H9 (cell line): ENCODE results near the gene IL36B. TPM values are rescaled to one million over a fixed set of nuclear protein-coding genes. Genes with fewer than 3 reads are reported as not detected.

Source experiments
- DNase-seq: peaks from one replicate; pipeline ENCODE4 v3.0.0-alpha.2; 2017
- H2AFZ ChIP-seq: one replicate; pipeline ENCODE4 v1.6.1; 2013; ENCODE audit warnings: mild to moderate bottlenecking, low read length, control low read depth, moderate library complexity
- H2AK5ac ChIP-seq: 2 replicates; pipeline ENCODE4 v1.6.1; 2013; ENCODE audit warnings: low read length, control low read depth, mixed read lengths; ENCODE audit not compliant: insufficient read length
- H2BK120ac ChIP-seq: one replicate; pipeline ENCODE4 v1.6.1; 2013; ENCODE audit warnings: low read depth, mild to moderate bottlenecking, low read length, control low read depth, inconsistent platforms; ENCODE audit not compliant: poor library complexity, severe bottlenecking
- H2BK12ac ChIP-seq: 2 replicates; pipeline ENCODE4 v1.6.1; 2013; ENCODE audit warnings: low read length, control low read depth, mixed read lengths, low read depth; ENCODE audit not compliant: insufficient read length
- H2BK15ac ChIP-seq: 2 replicates; pipeline ENCODE4 v1.6.1; 2013; ENCODE audit warnings: low read depth, low read length, control low read depth
- H2BK20ac ChIP-seq: one replicate; pipeline ENCODE4 v1.6.1; 2013; ENCODE audit warnings: low read depth, mild to moderate bottlenecking, low read length, control low read depth, inconsistent platforms; ENCODE audit not compliant: poor library complexity, severe bottlenecking
- H2BK5ac ChIP-seq: 2 replicates; pipeline ENCODE4 v1.6.1; 2013; ENCODE audit warnings: low read length, control low read depth, mixed read lengths; ENCODE audit not compliant: insufficient read length
- H3K14ac ChIP-seq: 2 replicates; pipeline ENCODE4 v1.6.1; 2013; ENCODE audit warnings: low read length, control low read depth; ENCODE audit not compliant: insufficient read depth
- H3K18ac ChIP-seq: 2 replicates; pipeline ENCODE4 v1.6.1; 2013; ENCODE audit warnings: low read depth, mild to moderate bottlenecking, mixed read lengths, low read length, control low read depth; ENCODE audit not compliant: insufficient read length
- H3K23ac ChIP-seq: 2 replicates; pipeline ENCODE4 v1.6.1; 2013; ENCODE audit warnings: low read length, control low read depth, mixed read lengths, low read depth; ENCODE audit not compliant: insufficient read length
- H3K23me2 ChIP-seq: 2 replicates; pipeline ENCODE4 v1.6.1; 2013; ENCODE audit warnings: low read depth, mild to moderate bottlenecking, mixed read lengths, low read length, control low read depth; ENCODE audit not compliant: insufficient read length, poor library complexity, severe bottlenecking
- H3K27ac ChIP-seq: 2 replicates; pipeline ENCODE4 v1.5.1; 2013; ENCODE audit warnings: low read length, control low read depth, mixed read lengths, low read depth; ENCODE audit not compliant: insufficient read length
- H3K27me3 ChIP-seq: 2 replicates; pipeline ENCODE4 v1.6.1; 2013; ENCODE audit warnings: low read length, control low read depth, inconsistent platforms; ENCODE audit not compliant: insufficient read depth
- H3K4ac ChIP-seq: 2 replicates; pipeline ENCODE4 v1.6.1; 2013; ENCODE audit warnings: low read depth, mild to moderate bottlenecking, control low read depth, inconsistent platforms, low read length, moderate library complexity
- H3K4me1 ChIP-seq: 2 replicates; pipeline ENCODE4 v1.6.1; 2013; ENCODE audit warnings: low read length, control low read depth, inconsistent platforms; ENCODE audit not compliant: insufficient read depth
- H3K4me2 ChIP-seq: 2 replicates; pipeline ENCODE4 v1.6.1; 2013; ENCODE audit warnings: low read length, control low read depth, mixed read lengths; ENCODE audit not compliant: insufficient read length, insufficient read depth
- H3K56ac ChIP-seq: 2 replicates; pipeline ENCODE4 v1.6.1; 2013; ENCODE audit warnings: low read depth, mild to moderate bottlenecking, mixed read lengths, low read length, control low read depth; ENCODE audit not compliant: insufficient read length
- H3K79me1 ChIP-seq: 2 replicates; pipeline ENCODE4 v1.6.1; 2013; ENCODE audit warnings: low read depth, mild to moderate bottlenecking, moderate library complexity, low read length, control low read depth, inconsistent platforms; ENCODE audit not compliant: insufficient read depth, poor library complexity, severe bottlenecking
- H3K79me2 ChIP-seq: 2 replicates; pipeline ENCODE4 v1.6.1; 2013; ENCODE audit warnings: low read length, control low read depth, inconsistent platforms; ENCODE audit not compliant: insufficient read depth
- H3K9ac ChIP-seq: 2 replicates; pipeline ENCODE4 v1.6.1; 2013; ENCODE audit warnings: low read length, control low read depth, mixed read lengths; ENCODE audit not compliant: insufficient read length; ENCODE audit errors: extremely low read depth
- H3K9me3 ChIP-seq: one replicate; pipeline ENCODE4 v1.6.1; 2013; ENCODE audit warnings: low read depth, low read length, inconsistent platforms; ENCODE audit not compliant: control insufficient read depth
- H3T11ph ChIP-seq: one replicate; pipeline ENCODE4 v1.6.1; 2013; ENCODE audit warnings: mild to moderate bottlenecking, low read length, control low read depth, inconsistent platforms
- H4K20me1 ChIP-seq: one replicate; pipeline ENCODE4 v1.6.1; 2013; ENCODE audit not compliant: control insufficient read depth, insufficient read length, insufficient read depth
- H4K5ac ChIP-seq: 2 replicates; pipeline ENCODE4 v1.6.1; 2013; ENCODE audit warnings: low read depth, mild to moderate bottlenecking, mixed read lengths, low read length, control low read depth; ENCODE audit not compliant: insufficient read length
- H4K8ac ChIP-seq: replicated peaks from 2 replicates; pipeline ENCODE4 v1.6.1; 2013; ENCODE audit warnings: low read length, control low read depth, mixed read lengths, low read depth; ENCODE audit not compliant: insufficient read length
- H4K91ac ChIP-seq: 2 replicates; pipeline ENCODE4 v1.6.1; 2013; ENCODE audit warnings: low read depth, mild to moderate bottlenecking, moderate library complexity, mixed read lengths, low read length, control low read depth; ENCODE audit not compliant: insufficient read length
- H3K27ac Mint-ChIP-seq, 3 experiments: 2 replicates in 2 of 3; 3 replicates in 1 of 3; pipeline ENCODE4 v1.8.0; 2020 to 2021; ENCODE audit warnings: mixed read lengths in 3 of 3, mild to moderate bottlenecking in 1 of 3, moderate library complexity in 1 of 3
- H3K27me3 Mint-ChIP-seq: 2 replicates; pipeline ENCODE4 v1.8.0; 2021; ENCODE audit warnings: low read depth, mild to moderate bottlenecking, moderate library complexity, mixed read lengths
- H3K36me3 Mint-ChIP-seq, 3 experiments: 2 replicates in 2 of 3; 3 replicates in 1 of 3; pipeline ENCODE4 v1.8.0; 2020 to 2021; ENCODE audit warnings: low read depth in 3 of 3, mixed read lengths in 3 of 3; ENCODE audit not compliant: insufficient read depth in 1 of 3
- H3K4me1 Mint-ChIP-seq, 2 experiments: 2 replicates each; pipeline ENCODE4 v1.8.0; 2020; ENCODE audit warnings: mixed read lengths in 2 of 2
- H3K4me3 Mint-ChIP-seq, 2 experiments: 2 replicates in 1 of 2; 3 replicates in 1 of 2; pipeline ENCODE4 v1.8.0; 2020 to 2021; ENCODE audit warnings: mild to moderate bottlenecking in 2 of 2, mixed read lengths in 2 of 2, moderate library complexity in 1 of 2
- H3K9me3 Mint-ChIP-seq, 2 experiments: 2 replicates in 1 of 2; 3 replicates in 1 of 2; pipeline ENCODE4 v1.8.0; 2020; ENCODE audit warnings: mild to moderate bottlenecking in 2 of 2, mixed read lengths in 2 of 2, moderate library complexity in 1 of 2
- CTCF ChIP-seq: fragments of 200-600 bp; sonication (generic); conservative IDR thresholded peaks from 3 replicates; pipeline ENCODE4 v1.8.0; 2021; ENCODE audit warnings: antibody characterized with exemption, mild to moderate bottlenecking
- WGBS: extraction: QIAGEN DNeasy Blood & Tissue Kit; methylation state at CpG from one replicate; pipeline ENCODE4 v1.1.7; 2013; ENCODE audit warnings: missing lambda C conversion rate, low lambda C conversion rate, mixed read lengths; ENCODE audit not compliant: insufficient read length; ENCODE audit errors: extremely low coverage; 5-methylcytosine and 5-hydroxymethylcytosine counted together
- total RNA-seq: library from RNA; stranded (reverse); gene quantifications from 2 replicates; pipeline ENCODE4 v1.2.1, GENCODE V29; 2021

Gene IL36B
- total RNA-seq, 1 experiment from 2014 or later, result not detected

- Mint-ChIP-seq H3K36me3 (peaks cover 0 to 9% (median 7%) of the 10 kb centered on the region in 3 experiments; a peak in 4 of 7 replicates), H3K9me3 (peaks cover 59 to 82% of the 10 kb centered on the region in 2 experiments)
- no peak overlapping the region for H4K5ac ChIP-seq
Observed at GRCh38 chr2:113053666-113054065, 999 bp upstream of the IL36B start.

More at GRCh38 chr2:113053666-113054065, 999 bp upstream of the IL36B start:
- no CpG with 5 or more reads among the region's 3 CpGs for WGBS
- Mint-ChIP-seq H3K4me3 (no peak overlapping the region), H3K27ac (no peak overlapping the region), H3K27me3 (peaks cover 30% of the 10 kb centered on the region), H3K4me1 (no peaks in the 10 kb centered on the region)
- no peaks in the 10 kb centered on the region for H4K20me1 ChIP-seq
- no peak overlapping the region for H2BK5ac ChIP-seq
- H3K23me2 ChIP-seq, result no peaks in the 10 kb centered on the region
- H3K18ac ChIP-seq, result no peak overlapping the region
- TF ChIP-seq CTCF, result no peak
- no peak overlapping the region for H3K4me2 ChIP-seq
- no peak overlapping the region for H2BK120ac ChIP-seq
- H3K27me3 ChIP-seq, result no peaks in the 10 kb centered on the region
- H2BK15ac ChIP-seq, result no peak overlapping the region
- H3K4ac ChIP-seq, result no peak overlapping the region
- H3T11ph ChIP-seq, result no peak overlapping the region
- no peak overlapping the region for H2BK12ac ChIP-seq
- H4K91ac ChIP-seq, result no peak overlapping the region
- H3K9ac ChIP-seq, result no peak overlapping the region
- H3K14ac ChIP-seq, result no peak overlapping the region
- no peak overlapping the region for H3K56ac ChIP-seq
- no peaks in the 10 kb centered on the region for H3K79me2 ChIP-seq
- H2AK5ac ChIP-seq, result no peak overlapping the region
- H4K8ac ChIP-seq, result no peak overlapping the region
- H2BK20ac ChIP-seq, result no peak overlapping the region
- no peak overlapping the region for H3K23ac ChIP-seq
- H3K9me3 ChIP-seq, result peaks cover 14% of the 10 kb centered on the region
- H2AFZ ChIP-seq, result no peak overlapping the region
- no peaks in the 10 kb centered on the region for H3K4me1 ChIP-seq
- no peak overlapping the region for H3K27ac ChIP-seq
- DNase-seq, result no peak
- no peaks in the 10 kb centered on the region for H3K79me1 ChIP-seq
